WTC11 (cell line): ENCODE measurements around the gene ITPR3.

Experiments
- KAT7 ChIP-seq: sonication (generic); formaldehyde crosslinking; IDR thresholded peaks from 2 replicates; pipeline ENCODE4 v1.8.1; 2023; ENCODE audit warnings: missing genetic modification reagents, mild to moderate bottlenecking, borderline replicate concordance
- TCF7 ChIP-seq: sonication (generic); formaldehyde crosslinking; IDR thresholded peaks from 2 replicates; pipeline ENCODE4 v1.8.0; 2022; ENCODE audit warnings: mild to moderate bottlenecking, low read depth, missing genetic modification reagents, moderate library complexity
- TF ChIP-seq, protein P1 (sequence below): fragments of 200-600 bp; IDR thresholded peaks from 2 replicates; pipeline ENCODE4 v1.8.0; 2022; ENCODE audit warnings: antibody characterized with exemption

DNA sequence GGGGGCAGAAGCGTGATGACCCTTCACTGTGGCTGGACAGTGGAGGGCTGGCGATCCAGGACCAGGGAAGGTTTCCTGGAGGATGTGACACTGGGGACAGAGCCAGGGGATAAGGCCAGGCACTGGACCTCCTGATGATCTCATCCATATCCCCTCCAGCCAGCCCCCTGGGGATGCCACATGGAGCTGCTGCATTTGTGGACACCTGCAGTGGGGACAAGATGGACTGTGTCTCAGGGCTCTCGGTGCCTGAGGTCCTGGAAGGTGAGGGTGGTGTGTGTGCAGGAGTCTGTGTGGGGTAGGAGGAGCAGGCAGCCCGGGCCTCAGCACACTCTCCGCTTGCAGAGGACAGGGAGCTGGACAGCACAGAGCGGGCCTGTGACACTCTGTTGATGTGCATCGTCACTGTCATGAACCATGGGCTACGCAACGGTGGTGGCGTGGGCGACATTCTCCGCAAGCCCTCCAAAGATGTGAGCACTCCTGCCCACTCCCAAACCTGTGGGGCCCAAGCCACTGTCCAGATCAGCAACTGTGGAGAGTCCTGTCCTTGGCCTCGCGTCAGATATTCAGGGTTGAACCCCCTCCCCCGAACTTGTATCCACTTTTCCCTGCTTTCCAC, 70.4 kb downstream of the ITPR3 start:
- TF ChIP-seq, protein P1, sequence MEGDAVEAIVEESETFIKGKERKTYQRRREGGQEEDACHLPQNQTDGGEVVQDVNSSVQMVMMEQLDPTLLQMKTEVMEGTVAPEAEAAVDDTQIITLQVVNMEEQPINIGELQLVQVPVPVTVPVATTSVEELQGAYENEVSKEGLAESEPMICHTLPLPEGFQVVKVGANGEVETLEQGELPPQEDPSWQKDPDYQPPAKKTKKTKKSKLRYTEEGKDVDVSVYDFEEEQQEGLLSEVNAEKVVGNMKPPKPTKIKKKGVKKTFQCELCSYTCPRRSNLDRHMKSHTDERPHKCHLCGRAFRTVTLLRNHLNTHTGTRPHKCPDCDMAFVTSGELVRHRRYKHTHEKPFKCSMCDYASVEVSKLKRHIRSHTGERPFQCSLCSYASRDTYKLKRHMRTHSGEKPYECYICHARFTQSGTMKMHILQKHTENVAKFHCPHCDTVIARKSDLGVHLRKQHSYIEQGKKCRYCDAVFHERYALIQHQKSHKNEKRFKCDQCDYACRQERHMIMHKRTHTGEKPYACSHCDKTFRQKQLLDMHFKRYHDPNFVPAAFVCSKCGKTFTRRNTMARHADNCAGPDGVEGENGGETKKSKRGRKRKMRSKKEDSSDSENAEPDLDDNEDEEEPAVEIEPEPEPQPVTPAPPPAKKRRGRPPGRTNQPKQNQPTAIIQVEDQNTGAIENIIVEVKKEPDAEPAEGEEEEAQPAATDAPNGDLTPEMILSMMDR = no peak
- no peak for TF ChIP-seq KAT7 (CRISPR knock-in tag)
- TF ChIP-seq TCF7 (CRISPR knock-in tag) = no peak
